PC-9 (cell line): ENCODE results near the gene NHS. TPM values are rescaled to one million over a fixed set of nuclear protein-coding genes. Genes with fewer than 3 reads are reported as not detected.

Source experiments
- BruUV-seq: library from RNA; stranded (reverse); fragments of 400-500 nt; replicated peaks from 2 replicates; lab custom pipeline; 2021; lab: Mats Ljungman, UMichigan
- CTCF ChIA-PET: fragments of 300-600 bp; sonication (Branson Sonifier 250); formaldehyde crosslinking; loops from one replicate; lab custom pipeline; 2022; ENCODE audit warnings: antibody characterized with exemption; lab: Charles Lee
- POLR2A ChIA-PET: fragments of 300-600 bp; sonication (Branson Sonifier 250); formaldehyde crosslinking; loops from one replicate; lab custom pipeline; 2022; ENCODE audit warnings: antibody characterized with exemption; ENCODE audit not compliant: unreplicated experiment; lab: Charles Lee
- DNase-seq, 2 experiments: peaks; one replicate each; pipeline versions ENCODE4 v3.0.0 to v3.0.0-alpha.2; 2015 to 2022; ENCODE audit warnings: mixed read lengths in 1 of 2
- H2AFZ ChIP-seq: fragments of 200-600 bp; sonication (generic); 2 replicates; pipeline ENCODE4 v1.8.1; 2017; ENCODE audit warnings: antibody characterized with exemption
- H3F3A ChIP-seq: fragments of 200-600 bp; sonication (generic); 2 replicates; pipeline ENCODE4 v1.8.1; 2017; ENCODE audit warnings: antibody characterized with exemption, mild to moderate bottlenecking, low read depth; ENCODE audit not compliant: insufficient read depth
- H3K27ac ChIP-seq: fragments of 200-600 bp; sonication (generic); 2 replicates; pipeline ENCODE4 v1.6.1; 2016; ENCODE audit warnings: mixed run types
- H3K27me3 ChIP-seq: fragments of 200-600 bp; sonication (generic); 2 replicates; pipeline ENCODE4 v1.6.1; 2016; ENCODE audit warnings: low read depth, mixed run types; ENCODE audit not compliant: insufficient read depth
- H3K36me3 ChIP-seq: fragments of 200-600 bp; sonication (generic); 2 replicates; pipeline ENCODE4 v1.6.1; 2016; ENCODE audit warnings: low read depth, mixed run types
- H3K4me1 ChIP-seq: fragments of 200-600 bp; sonication (generic); replicated peaks from 2 replicates; pipeline ENCODE4 v1.6.1; 2016; ENCODE audit warnings: mixed run types; ENCODE audit not compliant: insufficient read depth
- H3K4me2 ChIP-seq: fragments of 200-600 bp; sonication (generic); 2 replicates; pipeline ENCODE4 v1.6.1; 2017; ENCODE audit warnings: mixed run types
- H3K4me3 ChIP-seq: fragments of 200-600 bp; sonication (generic); 2 replicates; pipeline ENCODE4 v1.6.1; 2016; ENCODE audit warnings: mixed run types
- H3K79me2 ChIP-seq: fragments of 200-600 bp; sonication (generic); 2 replicates; pipeline ENCODE4 v1.6.1; 2017; ENCODE audit warnings: low read depth, mixed run types
- H3K9me2 ChIP-seq: fragments of 200-600 bp; sonication (generic); 2 replicates; pipeline ENCODE4 v1.8.1; 2017; ENCODE audit warnings: mild to moderate bottlenecking; ENCODE audit not compliant: insufficient read depth
- H3K9me3 ChIP-seq: fragments of 200-600 bp; sonication (generic); 2 replicates; pipeline ENCODE4 v1.8.1; 2016; ENCODE audit warnings: low read depth; ENCODE audit not compliant: insufficient read depth
- H4K20me1 ChIP-seq: fragments of 200-600 bp; sonication (generic); 2 replicates; pipeline ENCODE4 v1.8.1; 2017; ENCODE audit not compliant: insufficient read depth
- CTCF ChIP-seq: fragments of 200-600 bp; sonication (generic); conservative IDR thresholded peaks from 2 replicates; pipeline ENCODE4 v1.6.1; 2017; ENCODE audit warnings: mixed run types, antibody characterized with exemption, mild to moderate bottlenecking, moderate library complexity
- EZH2 ChIP-seq: fragments of 200-600 bp; sonication (generic); IDR thresholded peaks from 2 replicates; pipeline ENCODE4 v1.8.0; 2017; ENCODE audit warnings: antibody characterized with exemption, low read depth
- intact Hi-C: fragments of 100-400 bp; cut with micrococcal nuclease; formaldehyde crosslinking; loops from one replicate; pipeline ENCODE4 v1.10.0; 2022; ENCODE audit not compliant: unreplicated experiment
- total RNA-seq: library from RNA; stranded (reverse); gene quantifications from 2 replicates; pipeline ENCODE4 v1.2.3, GENCODE V29; 2021

Gene NHS
- total RNA-seq, 1 experiment from 2014 or later: 6.7 TPM

GRCh38 chrX:17440258-17440657 lies 65.3 kb downstream of the NHS start:
- Histone ChIP-seq H3K9me3 (no peaks in the 10 kb centered on the region), H3K4me2 (no peak overlapping the region), H2AFZ (no peak overlapping the region), H3K79me2 (0 out of 2 replicates have a peak, but pooled peaks cover 6% of the 10 kb centered on the region), H3K36me3 (no peaks in the 10 kb centered on the region), H3K27me3 (no peaks in the 10 kb centered on the region), H3K27ac (no peak overlapping the region), H3K4me1 (peaks cover 12% of the 10 kb centered on the region; the same call in 1 of the 2 replicates), H3K4me3 (no peak overlapping the region), H3K9me2 (no peaks in the 10 kb centered on the region), H4K20me1 (no peaks in the 10 kb centered on the region), H3F3A (no peaks in the 10 kb centered on the region)
- intact Hi-C loops: no loop called here
- POLR2A ChIA-PET: no interaction called here
- TF ChIP-seq EZH2: no peak
- TF ChIP-seq CTCF: no peak
- no TSS peak for BruUV-seq
- CTCF ChIA-PET: no interaction called here
- no peak for DNase-seq

DNA sequence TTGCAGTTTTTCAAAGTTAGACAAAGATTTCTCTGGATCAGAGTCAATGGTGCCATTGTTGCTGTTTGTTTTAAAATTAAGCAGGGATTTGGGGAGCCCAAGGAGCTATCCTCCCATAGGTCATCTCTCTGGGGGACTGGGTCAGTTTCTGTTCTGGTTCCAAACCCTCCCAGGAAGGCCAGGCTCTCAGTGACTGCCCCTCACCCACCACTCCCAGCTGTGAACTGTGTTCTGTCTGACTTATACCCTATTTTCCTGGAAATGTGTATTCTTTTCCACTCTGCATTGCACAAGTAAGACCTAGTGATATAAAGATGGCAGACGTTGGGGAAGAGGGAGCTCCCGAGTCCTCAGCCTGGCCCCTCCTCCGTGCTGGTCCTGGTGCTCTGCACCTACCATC lies 65.8 kb downstream of the NHS start:
- Histone ChIP-seq H3K4me1 (peaks cover 6% of the 10 kb centered on the region; the same call in 1 of the 2 replicates), H3K36me3 (no peaks in the 10 kb centered on the region), H3F3A (no peaks in the 10 kb centered on the region), H3K27ac (no peak overlapping the region), H3K9me3 (no peaks in the 10 kb centered on the region), H3K79me2 (0 out of 2 replicates have a peak, but pooled peaks cover 6% of the 10 kb centered on the region), H4K20me1 (no peaks in the 10 kb centered on the region), H3K27me3 (no peaks in the 10 kb centered on the region), H3K4me2 (no peak overlapping the region), H3K4me3 (no peak overlapping the region), H3K9me2 (no peaks in the 10 kb centered on the region), H2AFZ (no peak overlapping the region)
- DNase-seq: no peak
- intact Hi-C loops: no loop called here
- no TSS peak for BruUV-seq
- ChIA-PET CTCF (no interaction called here), POLR2A (no interaction called here)
- TF ChIP-seq EZH2: no peak
- TF ChIP-seq CTCF: no peak

DNA sequence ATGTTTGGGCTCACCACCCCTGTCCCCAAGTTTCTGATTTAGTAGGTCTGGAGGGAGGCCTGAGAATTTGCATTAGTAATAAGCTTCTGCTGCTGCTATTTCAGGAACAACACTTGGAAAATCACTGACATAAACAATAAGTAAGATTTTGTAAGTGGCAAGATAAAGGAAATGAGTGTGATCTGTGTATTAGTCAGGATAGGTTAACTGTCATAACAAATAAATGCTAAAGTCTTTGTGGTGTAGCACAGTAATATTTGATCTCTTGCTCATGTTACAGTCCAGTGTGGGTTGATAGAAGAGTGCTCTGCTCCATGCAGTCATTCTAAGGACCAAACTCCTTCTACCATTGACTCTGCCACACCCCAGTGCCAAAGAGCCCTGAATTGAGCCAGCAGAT lies 67.0 kb downstream of the NHS start:
- H3K4me3 ChIP-seq: no peak overlapping the region
- no peak overlapping the region for H3K4me2 ChIP-seq
- H3K27me3 ChIP-seq: no peaks in the 10 kb centered on the region
- TF ChIP-seq EZH2 (no peak), CTCF (no peak)
- H3K9me2 ChIP-seq: no peaks in the 10 kb centered on the region
- CTCF ChIA-PET: no interaction called here
- no peaks in the 10 kb centered on the region for H4K20me1 ChIP-seq
- H3K4me1 ChIP-seq: peaks cover 5% of the 10 kb centered on the region; the same call in 1 of the 2 replicates
- H3F3A ChIP-seq: no peaks in the 10 kb centered on the region
- intact Hi-C loops: no loop called here
- POLR2A ChIA-PET: no interaction called here
- no peaks in the 10 kb centered on the region for H3K9me3 ChIP-seq
- no peak for DNase-seq
- no peaks in the 10 kb centered on the region for H3K36me3 ChIP-seq
- H2AFZ ChIP-seq: no peak overlapping the region
- H3K27ac ChIP-seq: no peak overlapping the region
- BruUV-seq: no TSS peak
- 0 out of 2 replicates have a peak, but pooled peaks cover 6% of the 10 kb centered on the region for H3K79me2 ChIP-seq
